IPS-18c (cell line): Measurements from ENCODE around the gene PTMA.

ENCODE experiments used
- H3K4me3 ChIP-seq: 2 replicates; pipeline ENCODE4 v1.7.0; 2013; ENCODE audit warnings: low read depth, mild to moderate bottlenecking, low read length, moderate library complexity; ENCODE audit not compliant: insufficient read depth
- H3K9me3 ChIP-seq: one replicate; pipeline ENCODE4 v1.6.1; 2013; ENCODE audit warnings: mild to moderate bottlenecking, low read length, moderate library complexity; ENCODE audit not compliant: control insufficient read depth, insufficient read depth

The PTMA gene

DNA sequence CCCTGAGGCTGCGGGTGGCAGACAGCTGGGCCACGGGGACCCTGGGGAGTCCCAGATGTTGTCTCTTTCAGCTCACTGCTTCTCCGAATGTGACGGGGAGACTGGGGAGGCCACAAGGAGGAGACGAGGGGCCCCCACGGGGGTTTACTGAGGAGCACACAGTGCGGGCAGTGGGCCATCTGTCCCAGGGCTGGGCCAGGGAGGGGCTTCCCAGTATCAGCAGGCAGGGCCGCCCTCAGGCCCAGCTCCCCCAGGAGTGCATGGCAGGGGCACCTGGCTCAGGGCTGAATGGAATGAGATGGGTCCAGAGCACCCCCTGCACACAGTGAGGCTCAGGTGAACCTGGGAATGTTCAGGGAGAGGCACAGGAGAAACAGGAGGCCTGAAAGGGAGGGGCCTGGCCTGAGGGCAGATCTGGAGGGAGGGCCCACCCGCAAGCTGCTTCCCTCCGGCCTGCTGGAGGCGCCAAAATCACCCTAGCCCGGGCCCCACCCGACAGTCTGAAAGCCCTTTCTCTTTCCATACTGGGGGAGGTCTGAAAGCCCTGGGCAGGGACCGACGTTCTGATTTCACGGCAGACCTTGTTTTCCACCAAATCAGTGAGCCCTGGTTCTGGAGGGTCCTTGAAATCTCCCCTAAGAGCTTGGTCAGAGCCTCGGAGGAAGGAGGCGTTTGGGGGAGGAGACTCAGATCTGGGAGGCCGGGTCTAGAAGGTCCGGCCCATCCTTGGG lies 35.5 kb upstream of the PTMA start:
- Histone ChIP-seq H3K9me3 (no peaks in the 10 kb centered on the region), H3K4me3 (peak overlapping the region; percentile 52)

DNA sequence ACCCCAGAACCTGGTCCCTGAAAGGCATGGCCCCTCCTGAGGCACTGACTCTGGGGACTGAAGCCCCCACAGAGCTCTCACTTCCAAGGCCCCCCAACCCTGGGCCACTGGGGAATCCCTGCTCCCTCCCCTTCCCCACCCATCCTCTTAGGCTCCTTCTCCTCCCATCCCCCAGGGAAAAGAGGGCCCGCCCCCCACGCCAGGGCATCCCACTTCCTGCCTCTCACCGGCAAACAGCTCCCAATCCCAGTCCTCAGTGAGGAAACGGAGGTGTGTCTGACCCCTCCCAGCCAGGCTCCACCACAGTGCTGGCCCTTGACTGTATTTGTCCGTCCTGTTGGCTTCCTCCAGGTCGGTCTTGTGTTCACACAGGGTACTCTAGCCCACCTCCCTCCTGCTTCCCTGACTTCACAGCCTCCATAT lies 35.0 kb upstream of the PTMA start:
- no peaks in the 10 kb centered on the region for H3K9me3 ChIP-seq
- peak overlapping the region; percentile 52 for H3K4me3 ChIP-seq

- no peaks in the 10 kb centered on the region for H3K9me3 ChIP-seq
- H3K4me3 ChIP-seq, result no peak overlapping the region
Observed at GRCh38 chr2:231674587-231675338, 33.6 kb upstream of the PTMA start.

DNA sequence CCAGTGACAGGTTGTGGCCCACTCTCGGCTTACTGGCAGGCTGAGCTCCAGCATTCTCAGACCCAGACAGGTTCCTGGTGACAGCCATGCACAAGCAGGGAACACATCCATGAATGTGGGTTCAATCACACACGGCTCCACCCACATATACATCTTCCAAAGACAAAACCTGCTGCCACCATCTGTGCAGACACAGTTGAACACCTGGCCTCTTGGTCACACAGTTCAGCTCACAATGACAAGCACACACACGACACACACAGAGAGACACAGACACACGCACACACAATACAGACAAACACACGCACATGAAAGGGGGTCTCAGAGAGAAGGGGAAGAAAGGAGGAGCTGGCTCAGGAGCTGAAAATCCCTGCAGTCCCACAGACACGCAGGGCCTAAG lies 32.1 kb upstream of the PTMA start:
- Histone ChIP-seq H3K9me3 (no peaks in the 10 kb centered on the region), H3K4me3 (no peak overlapping the region)

- Histone ChIP-seq H3K9me3 (no peaks in the 10 kb centered on the region), H3K4me3 (no peak overlapping the region)
Observed at GRCh38 chr2:231677632-231678104, 30.7 kb upstream of the PTMA start.

GRCh38 chr2:231679908-231680284 lies 28.4 kb upstream of the PTMA start:
- Histone ChIP-seq H3K9me3 (no peaks in the 10 kb centered on the region), H3K4me3 (peak overlapping the region; percentile 56)

DNA sequence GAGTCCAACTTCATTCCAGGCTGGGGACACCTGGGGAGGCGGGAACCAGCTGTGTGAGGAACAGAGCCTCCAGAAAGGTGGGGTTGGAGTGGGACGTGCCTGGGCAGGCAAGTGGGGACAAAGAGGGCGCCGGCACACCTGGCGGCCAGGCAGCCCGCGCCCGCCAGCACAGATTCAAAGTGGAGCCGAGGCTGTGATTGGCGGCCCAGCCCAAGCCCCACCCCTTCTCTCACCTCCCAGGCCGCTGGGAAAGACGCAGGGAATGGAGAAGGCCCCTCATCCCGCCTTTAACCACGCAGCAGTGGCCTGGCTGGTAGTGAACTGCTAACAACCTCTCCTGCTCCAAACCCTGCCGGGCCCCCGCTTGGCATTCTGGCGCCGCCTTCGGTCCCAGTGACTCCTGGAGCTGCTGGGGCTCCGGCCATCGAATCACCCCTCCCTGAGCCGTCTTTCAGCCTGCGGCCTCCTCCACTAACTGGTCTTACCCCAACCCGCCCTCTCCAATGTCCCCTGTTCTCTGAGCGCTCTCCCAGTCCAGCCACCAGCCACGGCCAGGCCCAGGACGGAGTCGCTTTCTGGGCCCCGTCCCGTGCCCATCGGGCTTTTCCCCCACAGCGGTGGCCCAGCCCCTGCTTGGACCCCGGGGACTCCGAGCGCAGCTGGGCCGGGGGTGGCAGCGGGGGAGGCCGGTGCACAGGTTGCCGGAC lies 27.9 kb upstream of the PTMA start:
- Histone ChIP-seq H3K9me3 (no peaks in the 10 kb centered on the region), H3K4me3 (peak overlapping the region; percentile 56)

- Histone ChIP-seq H3K9me3 (no peaks in the 10 kb centered on the region), H3K4me3 (peak overlapping the region; percentile 70)
Observed at GRCh38 chr2:231680992-231681852, 27.1 kb upstream of the PTMA start.

DNA sequence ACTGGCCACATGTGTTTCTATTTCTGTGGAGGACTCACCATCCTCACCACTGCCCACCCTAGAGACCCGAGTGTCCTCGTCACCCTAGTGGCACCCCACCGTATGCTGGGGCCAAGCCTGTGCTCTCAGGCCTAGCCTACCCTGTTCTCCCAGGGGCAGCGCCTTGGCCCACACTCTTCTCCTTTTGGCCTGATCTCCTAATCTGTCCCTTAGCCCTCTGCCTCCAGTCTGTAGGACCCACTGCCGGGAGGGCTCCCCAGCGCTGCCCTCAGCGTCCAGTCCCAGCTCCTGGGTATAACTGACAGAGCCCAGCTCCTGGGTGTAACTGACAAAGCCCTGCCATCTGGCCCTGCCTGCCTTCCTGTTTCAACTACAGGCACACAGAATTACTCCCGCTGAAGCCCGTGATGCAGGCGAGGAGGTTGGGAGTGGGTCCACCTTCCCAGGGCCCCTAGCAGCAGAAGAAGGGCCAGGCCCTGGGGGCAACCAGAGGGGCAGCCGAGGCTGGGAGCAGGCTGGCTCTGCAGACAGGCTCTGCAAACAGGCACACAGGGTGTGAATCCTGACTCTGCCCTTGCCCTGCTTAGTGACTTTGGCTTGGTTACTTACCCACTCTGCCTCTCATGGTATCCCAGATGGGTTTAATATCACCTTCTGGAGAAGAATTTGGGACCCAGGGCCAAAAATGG lies 25.6 kb upstream of the PTMA start:
- H3K4me3 ChIP-seq, result no peak overlapping the region
- no peaks in the 10 kb centered on the region for H3K9me3 ChIP-seq

DNA sequence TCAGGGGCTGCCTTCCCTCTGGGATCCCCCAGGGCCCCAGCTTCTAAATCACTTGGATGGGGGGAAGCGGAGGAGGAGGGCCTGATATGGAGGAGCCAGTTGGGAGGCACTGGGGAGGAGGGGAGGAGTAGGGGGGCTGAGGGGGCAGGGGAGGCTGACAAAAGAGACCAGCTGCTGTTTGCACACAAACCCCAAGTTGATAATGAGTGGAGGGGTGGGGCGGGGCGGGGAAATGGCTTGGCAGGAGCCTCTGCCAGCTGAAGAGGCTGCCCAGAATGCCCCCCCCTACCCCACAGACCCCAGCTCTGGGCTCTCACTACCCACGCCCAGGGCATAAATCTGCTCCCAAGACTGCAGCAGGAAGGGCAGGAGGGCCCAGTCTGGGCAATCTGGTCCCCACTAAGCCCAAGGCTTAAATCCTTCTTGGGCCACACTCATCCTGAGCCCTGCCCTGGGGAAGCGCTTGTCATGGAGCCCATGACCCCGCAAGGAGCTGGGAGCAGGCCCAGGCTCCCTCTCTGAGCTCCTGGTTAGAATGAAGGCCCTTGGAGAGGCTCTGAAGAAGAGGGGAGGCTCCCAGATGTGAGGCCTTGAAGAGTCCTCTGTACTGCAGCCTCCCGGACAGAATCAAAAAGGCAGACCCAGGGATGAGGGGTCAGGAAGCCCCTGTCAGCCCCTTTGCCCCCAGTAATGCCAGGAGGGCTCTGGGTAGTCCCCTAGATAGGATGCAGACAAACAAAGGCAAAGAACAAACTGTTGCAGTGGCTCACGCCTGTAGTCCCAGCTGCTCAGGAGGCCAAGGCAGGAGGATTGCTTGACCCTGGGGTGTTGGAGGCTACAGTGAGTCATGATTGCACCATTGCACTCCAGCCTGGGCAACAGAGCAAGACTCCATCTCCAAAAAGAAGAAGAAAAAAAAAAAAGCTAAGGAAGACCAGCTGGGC lies 24.8 kb upstream of the PTMA start:
- no peak overlapping the region for H3K4me3 ChIP-seq
- H3K9me3 ChIP-seq, result no peaks in the 10 kb centered on the region

GRCh38 chr2:231684314-231685223 lies 23.8 kb upstream of the PTMA start:
- Histone ChIP-seq H3K4me3 (no peak overlapping the region), H3K9me3 (no peaks in the 10 kb centered on the region)

GRCh38 chr2:231685349-231686191 lies 22.8 kb upstream of the PTMA start:
- Histone ChIP-seq H3K4me3 (peak overlapping the region; percentile 31), H3K9me3 (no peaks in the 10 kb centered on the region)

- H3K9me3 ChIP-seq, result no peaks in the 10 kb centered on the region
- H3K4me3 ChIP-seq, result 0 out of 2 replicates have a peak overlapping the region, but pooled peaks have one; percentile 51
Observed at GRCh38 chr2:231686192-231687100, 21.9 kb upstream of the PTMA start.
